Choroid plexus epithelial cell (primary cell): ENCODE data around the gene TMEM204.

Experiments used
- DNase-seq: peaks from one replicate; pipeline ENCODE4 v3.0.0-alpha.2; 2010; ENCODE audit warnings: low read depth
- H3K4me3 ChIP-seq: 2 replicates; pipeline ENCODE4 v1.5.1; 2011; ENCODE audit warnings: low read depth, mild to moderate bottlenecking, control low read depth, low read length, moderate library complexity
- TF ChIP-seq, protein P1 (sequence below): conservative IDR thresholded peaks from 2 replicates; pipeline ENCODE4 v1.5.1; 2011; ENCODE audit warnings: low read depth, mild to moderate bottlenecking, control low read depth, inconsistent platforms, low read length, moderate library complexity

The TMEM204 gene

DNA sequence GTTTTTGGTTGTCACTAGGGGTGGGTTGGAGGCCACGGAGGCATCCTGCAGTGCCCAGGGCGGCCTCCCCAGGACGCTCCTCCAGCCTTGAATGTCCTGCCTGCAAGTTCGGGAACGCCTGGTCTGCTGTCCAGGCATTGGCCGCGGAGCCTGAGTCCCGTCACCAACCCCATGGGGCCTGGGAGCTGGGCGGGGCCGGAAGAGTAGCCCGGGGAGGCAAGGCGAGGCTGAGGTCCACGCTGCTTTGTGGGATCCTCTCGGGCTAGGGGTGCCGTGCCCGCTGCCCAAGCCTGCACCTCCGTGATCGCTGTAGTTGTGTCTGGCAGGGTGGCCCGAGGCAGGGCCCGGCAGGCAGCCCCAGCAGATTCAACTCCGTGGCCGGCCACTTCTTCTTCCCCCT lies 27.6 kb upstream of the TMEM204 start:
- TF ChIP-seq, protein P1, sequence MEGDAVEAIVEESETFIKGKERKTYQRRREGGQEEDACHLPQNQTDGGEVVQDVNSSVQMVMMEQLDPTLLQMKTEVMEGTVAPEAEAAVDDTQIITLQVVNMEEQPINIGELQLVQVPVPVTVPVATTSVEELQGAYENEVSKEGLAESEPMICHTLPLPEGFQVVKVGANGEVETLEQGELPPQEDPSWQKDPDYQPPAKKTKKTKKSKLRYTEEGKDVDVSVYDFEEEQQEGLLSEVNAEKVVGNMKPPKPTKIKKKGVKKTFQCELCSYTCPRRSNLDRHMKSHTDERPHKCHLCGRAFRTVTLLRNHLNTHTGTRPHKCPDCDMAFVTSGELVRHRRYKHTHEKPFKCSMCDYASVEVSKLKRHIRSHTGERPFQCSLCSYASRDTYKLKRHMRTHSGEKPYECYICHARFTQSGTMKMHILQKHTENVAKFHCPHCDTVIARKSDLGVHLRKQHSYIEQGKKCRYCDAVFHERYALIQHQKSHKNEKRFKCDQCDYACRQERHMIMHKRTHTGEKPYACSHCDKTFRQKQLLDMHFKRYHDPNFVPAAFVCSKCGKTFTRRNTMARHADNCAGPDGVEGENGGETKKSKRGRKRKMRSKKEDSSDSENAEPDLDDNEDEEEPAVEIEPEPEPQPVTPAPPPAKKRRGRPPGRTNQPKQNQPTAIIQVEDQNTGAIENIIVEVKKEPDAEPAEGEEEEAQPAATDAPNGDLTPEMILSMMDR = no peak

DNA sequence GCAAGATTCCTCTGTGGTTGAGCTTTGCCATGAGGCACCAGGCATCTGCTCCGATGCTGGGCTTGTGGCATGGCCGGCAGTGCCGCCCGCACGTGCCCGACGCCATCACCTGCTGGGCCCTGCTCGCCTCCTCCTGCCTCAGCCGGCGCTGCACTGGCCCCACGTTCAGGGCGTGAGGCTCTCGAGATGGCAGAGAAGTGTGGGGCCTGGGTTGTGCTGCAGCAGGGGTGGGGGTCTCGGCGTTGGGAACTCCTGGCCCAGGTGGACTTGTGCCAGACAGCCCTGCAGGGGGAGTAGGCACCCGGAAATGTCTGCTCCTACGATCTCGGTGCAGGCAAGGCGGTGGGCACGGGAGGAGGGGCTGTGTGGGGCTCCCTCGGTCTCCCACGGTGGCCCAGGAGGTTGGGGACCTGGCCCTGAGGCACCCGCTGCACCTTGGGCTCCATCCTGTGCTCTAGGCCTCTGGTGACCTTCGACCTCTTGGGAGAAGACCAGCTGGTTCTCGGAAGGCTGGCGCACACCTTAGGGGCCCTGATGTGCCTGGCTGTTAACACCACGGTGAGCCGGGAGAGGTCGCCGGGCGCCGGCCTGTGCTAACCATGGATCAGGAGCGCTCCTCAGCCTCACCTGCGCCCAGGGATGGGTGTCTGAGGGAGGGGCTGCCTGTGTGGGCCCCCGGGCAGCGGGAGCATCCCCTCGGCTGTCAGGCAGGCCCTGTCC lies 26.8 kb upstream of the TMEM204 start:
- no peak for DNase-seq
- TF ChIP-seq, protein P1 = no peak
- H3K4me3 ChIP-seq = no peak overlapping the region

More for the DNA sequence above, 27.6 kb upstream of the TMEM204 start:
- H3K4me3 ChIP-seq = no peak overlapping the region
- DNase-seq = no peak

DNA sequence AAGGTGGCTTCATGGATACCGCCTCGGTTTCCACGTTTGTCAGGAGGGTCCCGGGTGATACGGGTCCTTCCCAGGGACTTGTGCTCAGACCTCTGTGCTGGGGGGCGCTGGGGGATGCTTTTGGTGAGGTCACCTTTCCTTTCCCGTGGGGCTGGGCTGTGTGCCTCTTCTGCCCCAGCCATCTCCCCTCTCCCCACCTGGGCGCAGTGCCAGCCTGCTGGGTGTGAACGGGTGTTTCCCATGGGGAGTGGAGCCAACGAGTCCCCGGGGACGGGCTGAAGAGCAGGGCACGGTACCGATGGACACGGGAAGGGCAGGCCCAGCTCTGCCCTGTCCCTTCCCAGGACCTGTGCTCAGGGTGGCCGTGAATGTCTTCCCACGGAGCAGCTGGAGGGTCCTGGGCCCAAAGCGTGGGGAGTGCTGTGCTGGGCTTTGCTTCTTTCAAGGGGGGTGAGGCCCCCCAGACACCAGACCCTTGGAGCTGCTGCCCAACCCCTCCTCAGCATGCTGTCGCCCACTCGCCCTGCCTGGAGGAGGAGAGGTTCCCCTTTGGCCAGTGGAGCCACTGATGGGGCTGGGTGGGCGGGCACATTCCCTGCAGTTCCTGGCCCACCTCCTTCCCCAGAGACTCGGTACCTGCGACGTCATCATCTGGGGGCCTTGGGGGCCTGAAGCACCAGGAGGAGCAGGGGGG lies 24.8 kb upstream of the TMEM204 start:
- TF ChIP-seq, protein P1 = no peak
- no peak for DNase-seq
- H3K4me3 ChIP-seq = no peak overlapping the region

DNA sequence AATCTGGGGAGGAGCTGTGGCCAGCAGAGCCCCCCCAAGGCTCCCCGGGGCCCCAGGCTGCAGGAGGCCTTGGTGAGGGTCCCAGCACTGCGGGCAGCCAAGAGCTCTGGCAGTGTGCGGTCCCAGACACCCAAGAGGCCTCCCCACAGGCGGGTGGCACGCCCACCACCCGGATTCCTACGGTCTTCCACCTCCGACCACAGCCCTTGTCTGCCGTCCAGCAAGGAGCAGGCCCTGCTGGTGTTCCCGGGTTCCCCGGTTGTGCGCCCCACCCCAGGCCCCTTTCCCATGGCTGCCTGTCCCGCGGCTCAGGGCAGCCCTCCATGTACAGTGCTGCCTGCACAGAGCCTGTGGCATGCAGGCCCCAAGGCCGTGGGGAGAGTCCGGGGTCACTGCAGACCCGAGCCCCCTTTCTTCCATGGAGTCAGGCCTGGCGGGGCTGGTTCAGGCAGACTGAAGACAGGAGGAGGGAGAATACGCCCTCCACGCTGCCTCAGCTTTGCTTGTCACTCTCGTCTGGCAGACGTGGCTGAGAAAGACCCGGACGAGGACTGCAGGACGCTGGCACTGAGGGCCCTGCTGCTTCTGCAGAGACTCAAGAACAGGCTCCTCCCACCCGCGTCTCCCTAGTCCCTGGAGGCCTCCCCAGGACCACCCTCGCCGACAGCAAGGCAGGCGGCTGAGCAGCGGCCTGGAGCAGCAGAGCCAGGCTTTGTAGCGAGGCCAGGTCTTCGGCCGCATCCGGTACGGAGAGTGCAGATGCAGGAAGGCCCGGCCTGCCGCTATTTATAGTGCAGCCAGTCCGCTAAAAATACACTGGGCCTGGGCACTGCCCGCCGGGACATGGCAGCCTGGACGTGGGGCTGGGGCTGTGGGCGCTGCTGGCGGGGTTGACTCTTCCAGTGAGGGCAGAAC lies 23.9 kb upstream of the TMEM204 start:
- no peak overlapping the region for H3K4me3 ChIP-seq
- TF ChIP-seq, protein P1 = no peak
- no peak for DNase-seq

DNA sequence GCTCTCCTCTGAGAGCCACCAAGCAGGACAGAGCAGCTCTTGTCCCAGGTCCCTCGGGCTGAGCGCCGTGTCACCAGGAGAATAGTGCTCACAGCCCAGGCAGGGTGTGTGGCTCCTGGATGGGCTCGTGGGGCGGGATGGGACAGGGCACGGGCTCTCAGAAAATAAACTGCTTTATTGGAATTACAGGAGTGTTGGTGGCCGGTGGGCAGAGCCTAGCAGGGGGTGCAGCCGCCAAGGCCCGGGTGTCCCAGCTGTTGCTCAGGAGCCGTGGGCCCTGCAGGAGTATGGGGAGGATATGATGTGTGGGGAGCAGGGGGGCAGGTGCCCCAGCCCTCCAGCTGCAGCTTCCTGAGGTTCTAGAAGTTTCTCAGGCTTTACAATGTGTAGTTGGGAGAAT lies 23.2 kb upstream of the TMEM204 start:
- no peak overlapping the region for H3K4me3 ChIP-seq
- TF ChIP-seq, protein P1 = no peak
- no peak for DNase-seq

DNA sequence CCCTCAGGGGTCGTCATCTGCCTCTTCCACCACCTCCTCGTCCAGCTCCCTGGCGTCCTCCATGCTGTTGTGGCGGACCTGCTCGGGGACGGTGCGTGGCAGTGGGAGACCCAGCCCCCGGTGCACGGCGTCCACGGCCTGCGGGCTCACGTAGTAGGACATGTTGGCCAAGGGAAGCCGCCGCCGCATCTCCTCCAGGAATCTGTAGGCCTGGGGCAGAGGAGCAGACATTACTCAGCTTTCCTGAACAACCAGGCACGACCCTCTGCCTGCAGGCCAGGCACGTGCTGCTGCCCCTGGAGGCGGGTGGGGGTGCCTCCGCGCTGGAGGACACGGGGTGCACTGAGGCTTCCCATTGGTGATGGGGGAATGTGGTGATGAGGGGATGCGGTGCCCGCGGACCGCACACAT lies 22.5 kb upstream of the TMEM204 start:
- TF ChIP-seq, protein P1 = no peak
- DNase-seq = no peak

More for the DNA sequence above, 22.5 kb upstream of the TMEM204 start:
- no peak overlapping the region for H3K4me3 ChIP-seq
